Natural killer cell (primary cell): Measurements from ENCODE around the gene KDM4C. TPM values are rescaled to one million over a fixed set of nuclear protein-coding genes. Genes with fewer than 3 reads are reported as not detected.
A peak's percentile ranks its signal among the peaks of the same experiment; 100 is the strongest.

Experiments used
- ATAC-seq, 3 donors: fragments of 150-1000 bp in 2 of 3; fragments of 200-7000 bp in 1 of 3; cut with Tn5 transposase; 1 replicate in 1 of 3; 2 replicates in 2 of 3; pipeline ENCODE4 v1.10.0; 2021; ENCODE audit warnings: mild to moderate bottlenecking in 2 of 3, moderate library complexity in 2 of 3
- DNase-seq, 2 donors: peaks; one replicate each; pipeline versions ENCODE4 v3.0.0 to v3.0.0-alpha.2; 2013 to 2021; ENCODE audit warnings: mixed read lengths in 1 of 2
- H3K27ac ChIP-seq: one replicate; pipeline ENCODE4 v1.5.1; 2013; ENCODE audit warnings: mild to moderate bottlenecking, low read length
- H3K27me3 ChIP-seq: one replicate; pipeline ENCODE4 v1.6.1; 2013; ENCODE audit warnings: low read length; ENCODE audit not compliant: control insufficient read depth, insufficient read depth
- H3K36me3 ChIP-seq: one replicate; pipeline ENCODE4 v1.6.1; 2013; ENCODE audit warnings: low read length; ENCODE audit not compliant: control insufficient read depth, insufficient read depth
- H3K4me1 ChIP-seq: one replicate; pipeline ENCODE4 v1.6.1; 2013; ENCODE audit warnings: low read length; ENCODE audit not compliant: control insufficient read depth, insufficient read depth
- H3K4me3 ChIP-seq: one replicate; pipeline ENCODE4 v1.5.1; 2013; ENCODE audit warnings: low read length
- H3K9me3 ChIP-seq: one replicate; pipeline ENCODE4 v1.6.1; 2013; ENCODE audit warnings: low read length; ENCODE audit not compliant: control insufficient read depth, insufficient read depth
- H3K27ac Mint-ChIP-seq, 2 donors: one replicate each; pipeline ENCODE4 v1.8.0; 2022; ENCODE audit warnings: mild to moderate bottlenecking in 2 of 2, mixed read lengths in 2 of 2, moderate library complexity in 1 of 2
- H3K27me3 Mint-ChIP-seq, 2 donors: one replicate each; pipeline ENCODE4 v1.8.0; 2022; ENCODE audit warnings: low read depth in 2 of 2, mixed read lengths in 2 of 2
- H3K36me3 Mint-ChIP-seq: one replicate; pipeline ENCODE4 v1.8.0; 2022; ENCODE audit warnings: mixed read lengths
- H3K4me1 Mint-ChIP-seq, 2 donors: one replicate each; pipeline ENCODE4 v1.8.0; 2022; ENCODE audit warnings: mixed read lengths in 2 of 2
- H3K4me3 Mint-ChIP-seq: one replicate; pipeline ENCODE4 v1.8.0; 2022; ENCODE audit warnings: mild to moderate bottlenecking, moderate library complexity, mixed read lengths
- H3K9me3 Mint-ChIP-seq, 2 donors: one replicate each; pipeline ENCODE4 v1.8.0; 2022; ENCODE audit warnings: mixed read lengths in 2 of 2
- WGBS: methylation state at CpG from one replicate; pipeline ENCODE4 v1.1.7; 2013; ENCODE audit warnings: missing lambda C conversion rate; ENCODE audit not compliant: insufficient coverage; 5-methylcytosine and 5-hydroxymethylcytosine counted together
- intact Hi-C: fragments of 100-400 bp; cut with micrococcal nuclease; formaldehyde crosslinking; loops from one replicate; pipeline ENCODE4 v1.14.2; 2022
- total RNA-seq, 4 donors: library from RNA; stranded (reverse); fragments of 120-200 nt in 1 of 4; gene quantifications; one replicate each; pipeline versions ENCODE4 v1.2.3 to v1.2.4, GENCODE V29; 2013 to 2022
- TF ChIP-seq, protein P1 (sequence below): fragments of 200-600 bp; IDR thresholded peaks from one replicate; pipeline ENCODE4 v1.8.0; 2022; ENCODE audit warnings: antibody characterized with exemption

KDM4C gene
- total RNA-seq, 3 donors from 2014 or later (not counting 1 experiment from before 2014, with no cell fraction given): 115 to 137 (median 116) TPM

- TF ChIP-seq, protein P1, sequence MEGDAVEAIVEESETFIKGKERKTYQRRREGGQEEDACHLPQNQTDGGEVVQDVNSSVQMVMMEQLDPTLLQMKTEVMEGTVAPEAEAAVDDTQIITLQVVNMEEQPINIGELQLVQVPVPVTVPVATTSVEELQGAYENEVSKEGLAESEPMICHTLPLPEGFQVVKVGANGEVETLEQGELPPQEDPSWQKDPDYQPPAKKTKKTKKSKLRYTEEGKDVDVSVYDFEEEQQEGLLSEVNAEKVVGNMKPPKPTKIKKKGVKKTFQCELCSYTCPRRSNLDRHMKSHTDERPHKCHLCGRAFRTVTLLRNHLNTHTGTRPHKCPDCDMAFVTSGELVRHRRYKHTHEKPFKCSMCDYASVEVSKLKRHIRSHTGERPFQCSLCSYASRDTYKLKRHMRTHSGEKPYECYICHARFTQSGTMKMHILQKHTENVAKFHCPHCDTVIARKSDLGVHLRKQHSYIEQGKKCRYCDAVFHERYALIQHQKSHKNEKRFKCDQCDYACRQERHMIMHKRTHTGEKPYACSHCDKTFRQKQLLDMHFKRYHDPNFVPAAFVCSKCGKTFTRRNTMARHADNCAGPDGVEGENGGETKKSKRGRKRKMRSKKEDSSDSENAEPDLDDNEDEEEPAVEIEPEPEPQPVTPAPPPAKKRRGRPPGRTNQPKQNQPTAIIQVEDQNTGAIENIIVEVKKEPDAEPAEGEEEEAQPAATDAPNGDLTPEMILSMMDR: no peak
- no peaks in the 10 kb centered on the region for H3K9me3 ChIP-seq
- no peaks in the 10 kb centered on the region for H3K36me3 Mint-ChIP-seq
Observed at GRCh38 chr9:6852243-6852963, 94.6 kb downstream of the KDM4C start.

GRCh38 chr9:6855860-6856259, 98.1 kb downstream of the KDM4C start:
- no peaks in the 10 kb centered on the region for H3K27me3 Mint-ChIP-seq
- Histone ChIP-seq H3K4me1 (no peaks in the 10 kb centered on the region), H3K9me3 (no peaks in the 10 kb centered on the region), H3K27ac (no peak overlapping the region), H3K36me3 (peaks cover 17% of the 10 kb centered on the region), H3K4me3 (no peak overlapping the region), H3K27me3 (no peaks in the 10 kb centered on the region)
- ATAC-seq (no peak), DNase-seq (no peak)
- TF ChIP-seq, protein P1: no peak
- intact Hi-C loops: no loop called here
- no peaks in the 10 kb centered on the region for H3K9me3 Mint-ChIP-seq
- peaks cover 6 to 35% of the 10 kb centered on the region in 2 donors for H3K4me1 Mint-ChIP-seq
- H3K27ac Mint-ChIP-seq: peak overlapping the region in 1 of 2 donors; percentile 53
- no peaks in the 10 kb centered on the region for H3K36me3 Mint-ChIP-seq
- WGBS: 97% methylated on average over 2 of the region's 3 CpGs
- H3K4me3 Mint-ChIP-seq: no peak overlapping the region

More at GRCh38 chr9:6852243-6852963, 94.6 kb downstream of the KDM4C start:
- Mint-ChIP-seq H3K9me3 (no peaks in the 10 kb centered on the region), H3K4me3 (no peak overlapping the region), H3K4me1 (peaks cover 12 to 30% of the 10 kb centered on the region in 2 donors), H3K27ac (peak overlapping the region in 1 of 2 donors; percentile 6), H3K27me3 (no peaks in the 10 kb centered on the region)
- intact Hi-C loops: no loop called here
- ATAC-seq (no peak), DNase-seq (no peak)
- Histone ChIP-seq H3K27ac (no peak overlapping the region), H3K4me1 (no peaks in the 10 kb centered on the region), H3K36me3 (peaks cover 26% of the 10 kb centered on the region), H3K27me3 (no peaks in the 10 kb centered on the region), H3K4me3 (no peak overlapping the region)
- 97% methylated on average over 7 of the region's 7 CpGs for WGBS

GRCh38 chr9:6864102-6864501, 106.3 kb downstream of the KDM4C start:
- no peaks in the 10 kb centered on the region for H3K27me3 Mint-ChIP-seq
- Histone ChIP-seq H3K27me3 (no peaks in the 10 kb centered on the region), H3K36me3 (no peaks in the 10 kb centered on the region), H3K27ac (no peak overlapping the region), H3K4me1 (peaks cover 1% of the 10 kb centered on the region), H3K4me3 (no peak overlapping the region), H3K9me3 (peaks cover 12% of the 10 kb centered on the region)
- peaks cover 19 to 32% of the 10 kb centered on the region in 2 donors for H3K4me1 Mint-ChIP-seq
- H3K27ac Mint-ChIP-seq: no peak overlapping the region
- no peak for DNase-seq
- H3K4me3 Mint-ChIP-seq: no peak overlapping the region
- WGBS: no CpG with 5 or more reads among the region's 1 CpG
- H3K9me3 Mint-ChIP-seq: peaks cover 6 to 7% of the 10 kb centered on the region in 2 donors
- intact Hi-C loops: no loop called here
- no peak for ATAC-seq
- TF ChIP-seq, protein P1: no peak
- H3K36me3 Mint-ChIP-seq: peaks cover 16% of the 10 kb centered on the region
